Aorta (tissue), 5 donors: Measurements from ENCODE around the gene WHRN. TPM values are rescaled to one million over a fixed set of nuclear protein-coding genes. Genes with fewer than 3 reads are reported as not detected.

ENCODE experiments used
- ATAC-seq: fragments of 200-7000 bp; cut with Tn5 transposase; one replicate; pipeline ENCODE4 v1.9.1; 2022; ENCODE audit warnings: moderate library complexity; ENCODE audit not compliant: low FRiP score
- DNase-seq, 2 donors: peaks; one replicate each; pipeline ENCODE4 v3.0.0-alpha.2; 2020
- H3K27ac ChIP-seq, 2 donors: one replicate each; pipeline ENCODE4 v1.5.1; 2013; ENCODE audit warnings: low read length in 2 of 2, mild to moderate bottlenecking in 2 of 2, moderate library complexity in 2 of 2, control low read depth in 1 of 2, inconsistent platforms in 1 of 2, low read depth in 1 of 2
- H3K27me3 ChIP-seq, 2 donors: one replicate each; pipeline ENCODE4 v1.6.1; 2013; ENCODE audit warnings: control low read depth in 1 of 2, low read length in 1 of 2, mild to moderate bottlenecking in 1 of 2, moderate library complexity in 1 of 2; ENCODE audit not compliant: insufficient read depth in 2 of 2, control insufficient read depth in 1 of 2
- H3K36me3 ChIP-seq, 2 donors: one replicate each; pipeline ENCODE4 v1.6.1; 2013; ENCODE audit warnings: control low read depth in 1 of 2, low read length in 1 of 2, mild to moderate bottlenecking in 1 of 2; ENCODE audit not compliant: insufficient read depth in 2 of 2, control insufficient read depth in 1 of 2
- H3K4me1 ChIP-seq, 2 donors: one replicate each; pipeline ENCODE4 v1.6.1; 2013; ENCODE audit warnings: low read length in 2 of 2, control low read depth in 1 of 2, mild to moderate bottlenecking in 1 of 2, moderate library complexity in 1 of 2; ENCODE audit not compliant: insufficient read depth in 2 of 2, control insufficient read depth in 1 of 2
- H3K4me3 ChIP-seq, 2 donors: one replicate each; pipeline ENCODE4 v1.5.1; 2013; ENCODE audit warnings: low read length in 2 of 2, control low read depth in 1 of 2, mild to moderate bottlenecking in 1 of 2
- H3K9me3 ChIP-seq: one replicate; pipeline ENCODE4 v1.6.1; 2013; ENCODE audit warnings: mild to moderate bottlenecking, low read length; ENCODE audit not compliant: control insufficient read depth
- WGBS, 2 donors: extraction: QIAGEN DNeasy Blood & Tissue Kit; methylation state at CpG; one replicate each; pipeline ENCODE4 v1.1.7; 2013; 5-methylcytosine and 5-hydroxymethylcytosine counted together
- intact Hi-C, 2 donors: fragments of 100-400 bp; cut with DNase I; formaldehyde crosslinking; loops; one replicate each; pipeline versions ENCODE4 v1.14.2 to v1.15.0; 2022
- polyA plus RNA-seq, 2 donors: library from polyadenylated mRNA; stranded (reverse); fragments of 200-250 nt; gene quantifications; one replicate each; pipeline ENCODE4 v1.2.3, GENCODE V29; 2013
- total RNA-seq, 2 donors: library from RNA; stranded (reverse); fragmentation: NEBNext Ultra II Directional; extraction: Animal tissue kit (Norgen Biotek cat#: 25700); gene quantifications; one replicate each; pipeline ENCODE4 v1.2.1, GENCODE V29; 2021
- donor health status: healthy with polysubstance abuse.
- donor health status: Bipolar disorder and iron deficiency.
- donor health status: DM: no; HTN: no; CAD: no.
- donor health status: DM: no; HTN: no; CAD: no.
- donor health status: DM: yes; HTN: yes; CAD: no.

WHRN gene
- total and polyA plus RNA-seq, 4 donors = 1.5 to 4.0 (median 3.6) TPM

DNA sequence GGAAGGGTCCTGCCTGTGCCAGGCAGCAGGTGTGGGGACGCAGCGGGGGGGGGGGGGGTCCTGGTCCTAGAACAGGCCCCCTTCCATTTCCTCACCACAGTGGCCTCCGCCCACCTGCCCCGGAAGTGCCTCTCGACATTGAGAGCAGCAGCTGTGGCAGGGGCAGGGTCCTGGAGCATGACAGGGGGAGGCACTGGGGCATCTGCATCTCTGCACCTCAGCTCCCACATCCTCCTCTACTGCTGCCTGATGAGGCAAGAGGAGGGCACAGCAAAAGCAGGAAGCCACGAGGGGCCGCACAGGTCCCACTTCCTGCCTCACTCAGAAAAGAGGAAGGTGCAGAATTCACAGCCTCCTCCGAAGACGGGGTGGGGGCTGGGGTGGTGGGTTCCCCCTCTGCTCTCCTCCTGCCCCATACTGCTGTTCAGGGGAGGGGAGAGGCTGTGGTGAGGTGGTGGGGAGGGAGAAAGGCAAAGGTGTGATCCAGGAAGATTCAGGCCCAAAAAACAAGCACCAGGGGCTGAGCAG, 132.3 kb downstream of the WHRN start:
- ATAC-seq (peak; percentile 70), DNase-seq (peak; percentile 80 to 89)
- H3K4me3 ChIP-seq = no peak overlapping the region
- H3K36me3 ChIP-seq = peaks cover 0 to 1% of the 10 kb centered on the region in 2 donors
- no peaks in the 10 kb centered on the region for H3K4me1 ChIP-seq
- intact Hi-C loops = no loop called here
- H3K9me3 ChIP-seq = no peaks in the 10 kb centered on the region
- H3K27me3 ChIP-seq = no peaks in the 10 kb centered on the region
- H3K27ac ChIP-seq = peak overlapping the region in 1 of 2 donors; percentile 24
- WGBS, 2 donors = 48 to 57% methylated on average over 6 to 9 of the region's 9 CpGs

GRCh38 chr9:114371973-114372917, 133.0 kb downstream of the WHRN start:
- no peaks in the 10 kb centered on the region for H3K27me3 ChIP-seq
- intact Hi-C loops = no loop called here
- no peaks in the 10 kb centered on the region for H3K9me3 ChIP-seq
- 12 to 21% methylated on average over 14 of the region's 14 CpGs for whole genome bisulfite sequencing, 2 donors
- H3K4me3 ChIP-seq = no peak overlapping the region
- H3K27ac ChIP-seq = no peak overlapping the region
- ATAC-seq (peak; percentile 40), DNase-seq (peak in 1 of 2 donors; percentile 77)
- H3K4me1 ChIP-seq = no peaks in the 10 kb centered on the region
- peaks cover 0 to 2% of the 10 kb centered on the region in 2 donors for H3K36me3 ChIP-seq

GRCh38 chr9:114371343-114371944, 133.8 kb downstream of the WHRN start:
- no peak for ATAC-seq
- no peak overlapping the region for H3K4me3 ChIP-seq
- intact Hi-C loops = no loop called here
- 78 to 84% methylated on average over 7 of the region's 7 CpGs for WGBS, 2 donors
- H3K36me3 ChIP-seq = peaks cover 0 to 2% of the 10 kb centered on the region in 2 donors
- H3K9me3 ChIP-seq = no peaks in the 10 kb centered on the region
- H3K4me1 ChIP-seq = no peaks in the 10 kb centered on the region
- no peaks in the 10 kb centered on the region for H3K27me3 ChIP-seq
- peak in 1 of 2 donors; percentile 64 for DNase-seq
- H3K27ac ChIP-seq = no peak overlapping the region

DNA sequence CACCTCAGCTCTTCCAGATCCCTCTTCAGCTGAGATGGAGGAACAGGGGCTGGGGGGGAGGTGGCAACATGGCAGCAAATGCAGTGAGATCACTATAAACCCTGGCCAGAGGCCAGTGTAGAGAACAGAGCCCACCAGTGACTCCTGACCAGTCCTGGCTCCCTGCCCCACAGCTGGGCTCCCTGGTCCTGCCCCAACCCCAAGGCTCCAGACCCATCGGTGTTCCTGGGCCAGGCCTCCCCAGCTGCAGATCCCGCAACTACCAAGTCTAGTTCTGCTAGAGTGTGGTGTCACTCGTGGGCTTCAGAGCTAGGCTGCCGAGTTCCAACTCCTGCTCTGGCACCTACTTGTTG, 134.3 kb downstream of the WHRN start:
- DNase-seq (peak in 1 of 2 donors; percentile 67), ATAC-seq (no peak)
- Histone ChIP-seq H3K4me3 (no peak overlapping the region), H3K27ac (no peak overlapping the region), H3K27me3 (no peaks in the 10 kb centered on the region), H3K9me3 (no peaks in the 10 kb centered on the region), H3K4me1 (peaks cover 0 to 2% of the 10 kb centered on the region in 2 donors), H3K36me3 (peaks cover 0 to 2% of the 10 kb centered on the region in 2 donors)
- intact Hi-C loops = no loop called here
- WGBS, 2 donors = 43 to 44% methylated on average over 4 of the region's 4 CpGs

DNA sequence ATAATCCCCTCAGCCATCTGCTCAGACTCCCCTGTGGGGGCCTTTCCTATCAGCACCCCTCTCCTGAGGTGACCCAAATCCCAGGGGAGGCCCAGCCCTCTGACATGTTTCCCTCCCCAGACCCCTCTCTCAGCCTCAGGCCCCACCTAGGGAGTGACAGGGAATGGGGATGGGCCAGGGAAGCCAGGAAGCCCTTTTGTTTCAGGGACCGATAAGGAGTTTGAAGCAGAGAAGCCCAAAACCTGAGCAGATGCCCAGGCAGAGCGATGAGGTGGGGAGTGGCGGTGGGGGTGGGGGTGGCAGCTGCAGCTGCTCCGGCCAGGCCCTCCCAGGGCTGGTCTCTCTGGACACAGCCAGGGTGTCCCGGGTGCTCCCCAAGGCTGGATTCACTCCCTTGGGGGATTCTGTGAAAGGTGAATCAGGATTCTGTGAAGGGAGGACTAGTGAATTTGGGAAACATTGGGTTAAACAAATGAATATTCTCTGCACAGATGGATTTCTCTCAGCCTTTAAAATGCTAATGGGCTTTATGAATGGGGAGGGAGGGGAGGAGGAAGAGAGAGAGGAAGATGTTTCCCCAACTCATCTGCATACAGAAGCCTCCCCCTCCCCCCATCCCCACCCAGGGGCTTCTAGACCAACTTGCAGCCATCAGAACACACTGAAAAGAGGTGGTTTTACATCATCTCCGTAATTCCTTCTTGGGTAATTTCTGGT, 134.9 kb downstream of the WHRN start:
- WGBS, 2 donors = 58 to 63% methylated on average over 6 of the region's 6 CpGs
- peaks cover 0 to 2% of the 10 kb centered on the region in 2 donors for H3K36me3 ChIP-seq
- intact Hi-C loops = no loop called here
- H3K27me3 ChIP-seq = no peaks in the 10 kb centered on the region
- no peak for ATAC-seq
- H3K27ac ChIP-seq = no peak overlapping the region
- no peaks in the 10 kb centered on the region for H3K9me3 ChIP-seq
- no peak overlapping the region for H3K4me3 ChIP-seq
- peak in 1 of 2 donors; percentile 64 for DNase-seq
- H3K4me1 ChIP-seq = peaks cover 0 to 2% of the 10 kb centered on the region in 2 donors

DNA sequence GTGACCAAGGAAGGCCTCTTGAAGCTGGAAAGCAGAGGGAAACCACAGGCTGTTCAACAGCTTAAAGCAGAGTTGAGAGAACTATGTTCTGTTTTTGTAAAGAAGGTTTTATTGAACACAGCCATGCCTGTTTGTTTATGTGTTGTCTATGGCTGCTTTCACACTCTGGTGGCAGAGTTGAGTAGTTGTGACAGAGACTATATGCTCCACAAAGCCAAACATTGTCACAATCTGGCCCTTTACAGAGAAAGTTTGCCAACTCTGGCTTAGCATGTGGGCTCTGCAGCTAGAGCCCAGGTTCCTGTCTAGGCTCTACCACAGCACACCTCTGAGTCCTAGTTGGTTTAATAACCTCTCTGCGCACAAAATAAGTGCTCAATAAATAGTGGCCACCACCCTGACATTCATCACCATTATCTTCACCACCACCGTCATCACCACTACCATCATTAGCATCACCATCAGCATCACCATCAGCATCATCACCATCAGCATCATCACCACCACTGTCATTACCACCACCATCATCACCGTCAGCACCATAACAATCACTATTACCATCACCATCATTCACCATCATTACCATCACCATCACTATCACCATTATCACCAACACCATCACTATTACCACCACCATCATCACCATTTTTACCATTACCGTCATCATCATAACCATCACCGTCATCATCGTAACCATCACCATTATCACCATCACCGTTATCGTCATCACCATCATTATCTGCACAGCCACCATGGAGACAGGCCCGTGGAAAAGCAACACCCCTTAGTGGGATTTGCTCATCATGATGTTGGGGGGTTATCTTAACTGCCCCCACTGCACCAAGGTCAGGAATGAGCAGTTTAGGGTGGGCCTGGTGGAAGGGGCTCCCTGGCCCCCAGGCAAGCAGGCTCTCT, 135.8 kb downstream of the WHRN start:
- ATAC-seq = no peak
- WGBS, 2 donors = 94 to 96% methylated on average over 9 of the region's 9 CpGs
- Histone ChIP-seq H3K9me3 (no peaks in the 10 kb centered on the region), H3K36me3 (peaks cover 0 to 4% of the 10 kb centered on the region in 2 donors), H3K4me1 (peaks cover 0 to 2% of the 10 kb centered on the region in 2 donors), H3K27me3 (no peaks in the 10 kb centered on the region), H3K4me3 (no peak overlapping the region), H3K27ac (no peak overlapping the region)
- DNase-seq = peak in 1 of 2 donors; percentile 23
- intact Hi-C loops = no loop called here

GRCh38 chr9:114367772-114368569, 137.3 kb downstream of the WHRN start:
- H3K27ac ChIP-seq = peak overlapping the region in 1 of 2 donors; percentile 9
- intact Hi-C loops = no loop called here
- H3K4me1 ChIP-seq = peaks cover 0 to 2% of the 10 kb centered on the region in 2 donors
- ATAC-seq (no peak), DNase-seq (peak in 1 of 2 donors; percentile 71)
- no peaks in the 10 kb centered on the region for H3K9me3 ChIP-seq
- no peaks in the 10 kb centered on the region for H3K27me3 ChIP-seq
- peaks cover 0 to 5% of the 10 kb centered on the region in 2 donors for H3K36me3 ChIP-seq
- WGBS, 2 donors = 84 to 87% methylated on average over 14 of the region's 14 CpGs
- H3K4me3 ChIP-seq = no peak overlapping the region
